GM21447 (cell line): Measurements from ENCODE around the gene DPYD.

Experiments
- ATAC-seq: cut with Tn5 transposase; IDR thresholded peaks from one replicate; pipeline ENCODE4 v1.9.1; 2021; ENCODE audit not compliant: unreplicated experiment

Gene DPYD

GRCh38 chr1:97726386-97726785 is 194.4 kb downstream of the DPYD start:
- ATAC-seq: no peak

- ATAC-seq: no peak
Observed at GRCh38 chr1:97721221-97721620, 199.6 kb downstream of the DPYD start.

- ATAC-seq: no peak
Observed at GRCh38 chr1:97712980-97713379, 207.9 kb downstream of the DPYD start.

GRCh38 chr1:97711858-97712257 is 209.0 kb downstream of the DPYD start:
- no peak for ATAC-seq

- no peak for ATAC-seq
Observed at GRCh38 chr1:97693601-97694000, 227.2 kb downstream of the DPYD start.

GRCh38 chr1:97691325-97691724 is 229.5 kb downstream of the DPYD start:
- no peak for ATAC-seq

- no peak for ATAC-seq
Observed at GRCh38 chr1:97685360-97685759, 235.5 kb downstream of the DPYD start.

GRCh38 chr1:97680894-97681293 is 239.9 kb downstream of the DPYD start:
- ATAC-seq: no peak

- no peak for ATAC-seq
Observed at GRCh38 chr1:97680470-97680869, 240.4 kb downstream of the DPYD start.

GRCh38 chr1:97677702-97678101 is 243.1 kb downstream of the DPYD start:
- ATAC-seq: no peak

- no peak for ATAC-seq
Observed at GRCh38 chr1:97674517-97674916, 246.3 kb downstream of the DPYD start.

- ATAC-seq: no peak
Observed at GRCh38 chr1:97668945-97669344, 251.9 kb downstream of the DPYD start.

- no peak for ATAC-seq
Observed at GRCh38 chr1:97660431-97661105, 260.3 kb downstream of the DPYD start.

GRCh38 chr1:97654876-97655585 is 265.8 kb downstream of the DPYD start:
- no peak for ATAC-seq

GRCh38 chr1:97651250-97651649 is 269.6 kb downstream of the DPYD start:
- ATAC-seq: no peak

- ATAC-seq: no peak
Observed at GRCh38 chr1:97649591-97649990, 271.2 kb downstream of the DPYD start.

- no peak for ATAC-seq
Observed at GRCh38 chr1:97647776-97648175, 273.1 kb downstream of the DPYD start.

- ATAC-seq: no peak
Observed at GRCh38 chr1:97646071-97646470, 274.8 kb downstream of the DPYD start.

GRCh38 chr1:97640677-97641076 is 280.2 kb downstream of the DPYD start:
- ATAC-seq: no peak

GRCh38 chr1:97636941-97637340 is 283.9 kb downstream of the DPYD start:
- ATAC-seq: no peak

- ATAC-seq: no peak
Observed at GRCh38 chr1:97634758-97635157, 286.1 kb downstream of the DPYD start.

- ATAC-seq: no peak
Observed at GRCh38 chr1:97632776-97633175, 288.1 kb downstream of the DPYD start.

- ATAC-seq: no peak
Observed at GRCh38 chr1:97632075-97632474, 288.8 kb downstream of the DPYD start.
